Neutrophil (primary cell): ENCODE data around the gene EPB41L4A.

ENCODE experiments used
- H3K27ac ChIP-seq: fragments of 200-600 bp; sonication (generic); 2 replicates; pipeline ENCODE4 v1.5.1; 2016; ENCODE audit warnings: mild to moderate bottlenecking, moderate library complexity
- H3K27me3 ChIP-seq: fragments of 200-600 bp; sonication (generic); 2 replicates; pipeline ENCODE4 v1.6.0; 2016; ENCODE audit warnings: mild to moderate bottlenecking
- H3K36me3 ChIP-seq: fragments of 200-600 bp; sonication (generic); 2 replicates; pipeline ENCODE4 v1.5.1; 2017
- H3K4me1 ChIP-seq, 2 experiments: fragments of 200-600 bp in 1 of 2; sonication (generic) in 1 of 2; 1 replicate in 1 of 2; 2 replicates in 1 of 2; pipeline versions ENCODE4 v1.5.1 to v1.6.1; 2013 to 2016; ENCODE audit warnings: low read depth in 1 of 2, low read length in 1 of 2, mild to moderate bottlenecking in 1 of 2, moderate library complexity in 1 of 2; ENCODE audit not compliant: control insufficient read depth in 1 of 2, insufficient read depth in 1 of 2
- H3K4me3 ChIP-seq, 2 experiments: fragments of 200-600 bp in 1 of 2; sonication (generic) in 1 of 2; 1 replicate in 1 of 2; 2 replicates in 1 of 2; pipeline ENCODE4 v1.5.1; 2013 to 2016; ENCODE audit warnings: low read depth in 1 of 2, low read length in 1 of 2, mild to moderate bottlenecking in 1 of 2, moderate library complexity in 1 of 2
- H3K9me3 ChIP-seq: fragments of 200-600 bp; sonication (generic); 2 replicates; pipeline ENCODE4 v1.5.1; 2016
- TF ChIP-seq, protein P1 (sequence below): fragments of 200-600 bp; sonication (generic); IDR thresholded peaks from 2 replicates; pipeline ENCODE4 v1.5.1; 2016; ENCODE audit warnings: antibody characterized with exemption

The EPB41L4A gene

DNA sequence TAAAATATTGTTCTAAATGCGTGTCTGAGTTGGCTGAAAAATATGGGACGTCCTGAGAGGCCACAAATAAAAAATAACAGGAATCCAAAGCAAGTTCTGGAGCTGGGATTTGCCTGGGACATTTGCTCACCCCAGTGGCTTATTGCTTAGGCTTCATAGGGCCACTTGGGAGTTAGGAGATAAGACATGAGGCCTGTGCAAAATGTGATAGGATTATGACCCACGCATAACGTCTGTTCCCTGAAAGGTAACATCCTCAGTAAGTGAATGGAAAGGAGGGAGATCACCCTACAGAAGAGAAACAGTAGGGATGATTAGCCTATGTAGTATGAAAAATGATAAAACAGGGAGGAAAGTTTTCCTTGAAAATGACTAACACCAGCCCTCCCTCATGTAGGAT lies 269.4 kb downstream of the EPB41L4A start:
- TF ChIP-seq, protein P1, sequence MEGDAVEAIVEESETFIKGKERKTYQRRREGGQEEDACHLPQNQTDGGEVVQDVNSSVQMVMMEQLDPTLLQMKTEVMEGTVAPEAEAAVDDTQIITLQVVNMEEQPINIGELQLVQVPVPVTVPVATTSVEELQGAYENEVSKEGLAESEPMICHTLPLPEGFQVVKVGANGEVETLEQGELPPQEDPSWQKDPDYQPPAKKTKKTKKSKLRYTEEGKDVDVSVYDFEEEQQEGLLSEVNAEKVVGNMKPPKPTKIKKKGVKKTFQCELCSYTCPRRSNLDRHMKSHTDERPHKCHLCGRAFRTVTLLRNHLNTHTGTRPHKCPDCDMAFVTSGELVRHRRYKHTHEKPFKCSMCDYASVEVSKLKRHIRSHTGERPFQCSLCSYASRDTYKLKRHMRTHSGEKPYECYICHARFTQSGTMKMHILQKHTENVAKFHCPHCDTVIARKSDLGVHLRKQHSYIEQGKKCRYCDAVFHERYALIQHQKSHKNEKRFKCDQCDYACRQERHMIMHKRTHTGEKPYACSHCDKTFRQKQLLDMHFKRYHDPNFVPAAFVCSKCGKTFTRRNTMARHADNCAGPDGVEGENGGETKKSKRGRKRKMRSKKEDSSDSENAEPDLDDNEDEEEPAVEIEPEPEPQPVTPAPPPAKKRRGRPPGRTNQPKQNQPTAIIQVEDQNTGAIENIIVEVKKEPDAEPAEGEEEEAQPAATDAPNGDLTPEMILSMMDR = no peak
- Histone ChIP-seq H3K4me1 (no peaks in the 10 kb centered on the region), H3K9me3 (no peaks in the 10 kb centered on the region), H3K27me3 (peaks cover 3% of the 10 kb centered on the region), H3K4me3 (no peak overlapping the region), H3K36me3 (no peaks in the 10 kb centered on the region), H3K27ac (no peak overlapping the region)

DNA sequence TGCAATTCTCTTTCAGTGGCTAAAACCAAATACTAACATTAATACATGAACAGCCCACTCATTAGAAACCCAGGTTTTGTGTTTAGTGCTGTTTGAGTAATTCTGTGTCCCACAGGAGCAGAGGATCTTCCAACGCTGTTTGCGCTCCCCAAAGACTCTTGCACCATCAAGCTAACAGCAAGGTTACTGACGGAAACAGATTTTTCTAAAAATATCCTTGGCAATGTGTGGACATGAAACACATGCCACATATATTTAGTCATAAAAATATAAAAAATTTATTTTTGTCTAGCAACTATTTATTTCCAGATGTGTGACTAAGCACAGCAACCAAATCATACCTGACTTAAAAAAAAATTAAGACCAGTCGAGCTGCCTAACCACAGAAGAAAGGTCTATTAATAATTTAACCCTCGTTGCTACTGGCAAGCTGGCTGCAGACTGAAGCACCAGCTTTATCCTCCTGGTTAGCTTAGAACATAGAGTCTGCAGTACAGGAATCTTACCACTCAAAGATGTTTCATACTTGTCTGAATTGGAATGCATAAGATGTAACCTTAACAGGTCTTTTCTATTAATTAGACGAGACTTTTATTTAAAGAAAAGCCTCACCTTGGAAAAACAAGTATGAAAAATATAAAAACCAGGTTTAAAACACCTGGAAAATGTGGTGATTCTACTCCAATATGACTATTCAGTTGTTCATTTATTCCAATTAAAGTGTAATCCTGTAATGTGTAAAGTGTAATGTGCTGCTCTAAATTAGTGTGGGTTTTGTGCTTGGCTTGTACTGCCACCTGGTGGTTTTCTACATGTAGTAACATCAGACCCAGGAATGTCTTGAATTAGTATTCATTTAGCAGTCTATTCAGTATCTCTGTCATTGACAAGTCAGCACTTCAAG lies 272.5 kb downstream of the EPB41L4A start:
- no peaks in the 10 kb centered on the region for H3K36me3 ChIP-seq
- TF ChIP-seq, protein P1 = peak; percentile 54
- H3K27ac ChIP-seq = no peak overlapping the region
- no peaks in the 10 kb centered on the region for H3K9me3 ChIP-seq
- no peak overlapping the region for H3K4me3 ChIP-seq
- no peaks in the 10 kb centered on the region for H3K27me3 ChIP-seq
- no peaks in the 10 kb centered on the region for H3K4me1 ChIP-seq

DNA sequence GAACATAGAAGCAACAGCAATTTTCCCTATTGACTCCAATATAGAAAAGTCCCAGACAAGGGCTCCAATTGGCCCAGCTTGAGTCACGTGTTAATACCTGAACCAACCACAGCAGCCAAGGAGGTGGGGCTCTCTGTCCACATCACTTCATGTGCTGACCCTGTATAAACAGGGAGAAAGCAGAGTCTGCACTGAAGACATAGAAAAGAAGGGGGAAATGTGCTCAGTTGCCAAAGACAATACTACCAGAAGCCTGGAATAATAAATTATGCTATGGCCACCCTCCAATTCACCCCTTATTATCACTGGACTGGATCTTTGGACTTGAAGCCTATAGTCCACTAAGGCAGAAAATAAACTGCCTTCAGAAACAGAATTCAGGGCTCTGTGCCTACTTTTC lies 275.4 kb downstream of the EPB41L4A start:
- H3K27ac ChIP-seq = no peak overlapping the region

DNA sequence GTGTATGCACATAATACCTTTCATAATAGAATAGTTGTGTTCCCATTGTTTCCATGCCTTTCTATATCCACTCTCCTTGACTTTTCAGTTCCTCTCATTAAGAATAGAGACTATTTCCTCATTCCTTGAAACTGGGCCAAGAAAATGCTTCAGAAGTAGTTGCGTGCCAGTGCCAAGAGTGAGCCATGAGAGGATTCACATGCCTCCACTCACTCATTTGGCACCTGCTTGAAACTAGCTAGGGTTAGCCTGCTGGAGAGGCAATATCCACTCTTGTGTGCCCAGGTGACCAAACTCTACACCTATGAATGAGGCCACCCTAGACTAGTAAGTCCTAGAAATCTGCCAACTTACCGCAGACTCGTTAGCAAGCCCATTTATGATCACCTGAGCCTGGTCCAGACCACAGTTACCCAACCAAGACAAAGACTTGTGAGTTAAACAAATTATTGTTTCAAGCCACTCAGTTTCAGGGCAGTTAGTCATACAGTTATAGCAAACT lies 276.3 kb downstream of the EPB41L4A start:
- Histone ChIP-seq H3K27me3 (no peaks in the 10 kb centered on the region), H3K9me3 (no peaks in the 10 kb centered on the region), H3K4me1 (no peaks in the 10 kb centered on the region), H3K27ac (no peak overlapping the region), H3K36me3 (no peaks in the 10 kb centered on the region), H3K4me3 (no peak overlapping the region)
- TF ChIP-seq, protein P1 = no peak

More for the DNA sequence above, 275.4 kb downstream of the EPB41L4A start:
- Histone ChIP-seq H3K27me3 (no peaks in the 10 kb centered on the region), H3K4me3 (no peak overlapping the region), H3K9me3 (no peaks in the 10 kb centered on the region), H3K36me3 (no peaks in the 10 kb centered on the region), H3K4me1 (no peaks in the 10 kb centered on the region)
- TF ChIP-seq, protein P1 = no peak

DNA sequence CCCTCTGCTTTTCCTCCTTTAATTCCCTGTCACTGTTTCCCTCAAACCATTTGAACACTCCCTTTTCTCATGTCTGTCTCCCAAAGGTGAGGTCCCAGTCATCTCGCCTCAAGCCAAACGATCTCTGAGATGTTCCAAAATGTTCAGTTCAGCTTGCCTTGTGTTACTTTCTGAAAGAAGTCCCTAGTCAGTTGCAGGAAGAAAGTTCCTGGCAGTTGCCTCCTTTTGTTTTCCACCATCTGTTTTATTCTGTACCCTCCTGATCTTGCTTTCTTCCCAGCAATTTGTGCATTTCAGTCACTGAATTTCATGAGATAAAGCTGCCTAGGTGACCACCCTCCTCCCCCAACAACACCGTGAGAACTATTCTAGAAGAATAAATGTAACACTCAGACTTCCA lies 277.5 kb downstream of the EPB41L4A start:
- TF ChIP-seq, protein P1 = no peak
- H3K27me3 ChIP-seq = no peaks in the 10 kb centered on the region
- no peaks in the 10 kb centered on the region for H3K36me3 ChIP-seq
- no peak overlapping the region for H3K27ac ChIP-seq
- H3K9me3 ChIP-seq = no peaks in the 10 kb centered on the region
- H3K4me3 ChIP-seq = no peak overlapping the region
- H3K4me1 ChIP-seq = no peaks in the 10 kb centered on the region
